Measurements from ENCODE around the gene ASZ1.
"Not testable (repeated sequence)": the region's sequence is repeated elsewhere in the genome, so short reads cannot be mapped to it uniquely, and the experiment has no call there.

ASZ1 gene, protein sequence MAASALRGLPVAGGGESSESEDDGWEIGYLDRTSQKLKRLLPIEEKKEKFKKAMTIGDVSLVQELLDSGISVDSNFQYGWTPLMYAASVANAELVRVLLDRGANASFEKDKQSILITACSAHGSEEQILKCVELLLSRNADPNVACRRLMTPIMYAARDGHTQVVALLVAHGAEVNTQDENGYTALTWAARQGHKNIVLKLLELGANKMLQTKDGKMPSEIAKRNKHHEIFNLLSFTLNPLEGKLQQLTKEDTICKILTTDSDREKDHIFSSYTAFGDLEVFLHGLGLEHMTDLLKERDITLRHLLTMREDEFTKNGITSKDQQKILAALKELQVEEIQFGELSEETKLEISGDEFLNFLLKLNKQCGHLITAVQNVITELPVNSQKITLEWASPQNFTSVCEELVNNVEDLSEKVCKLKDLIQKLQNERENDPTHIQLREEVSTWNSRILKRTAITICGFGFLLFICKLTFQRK

DNA sequence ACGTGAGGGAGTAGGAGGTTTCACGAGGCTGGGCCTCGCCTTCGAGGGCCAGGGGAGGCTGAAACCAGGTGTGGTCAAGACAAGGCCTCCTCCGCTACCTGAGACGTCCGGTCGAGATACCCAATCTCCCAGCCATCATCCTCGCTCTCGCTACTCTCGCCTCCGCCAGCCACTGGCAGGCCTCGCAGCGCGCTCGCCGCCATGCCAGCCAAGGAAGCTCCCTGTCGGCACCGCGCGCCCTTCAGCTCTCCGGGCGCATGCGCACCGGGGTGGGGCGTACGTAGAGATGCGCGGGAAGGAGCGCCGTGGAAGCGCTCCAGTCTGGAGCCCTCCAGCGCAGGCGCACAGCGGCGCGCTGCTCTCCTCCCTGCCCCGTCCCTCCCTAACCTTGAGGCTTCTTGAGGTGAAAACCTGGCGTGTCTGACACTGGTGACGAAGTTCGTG, at the start of gene ASZ1:
ASZ1 (minus strand) TSS at position 236 of the 444 bp plus-strand sequence; CDS start at position 203, 33 bp downstream.
- no peak for DNase-seq

DNA sequence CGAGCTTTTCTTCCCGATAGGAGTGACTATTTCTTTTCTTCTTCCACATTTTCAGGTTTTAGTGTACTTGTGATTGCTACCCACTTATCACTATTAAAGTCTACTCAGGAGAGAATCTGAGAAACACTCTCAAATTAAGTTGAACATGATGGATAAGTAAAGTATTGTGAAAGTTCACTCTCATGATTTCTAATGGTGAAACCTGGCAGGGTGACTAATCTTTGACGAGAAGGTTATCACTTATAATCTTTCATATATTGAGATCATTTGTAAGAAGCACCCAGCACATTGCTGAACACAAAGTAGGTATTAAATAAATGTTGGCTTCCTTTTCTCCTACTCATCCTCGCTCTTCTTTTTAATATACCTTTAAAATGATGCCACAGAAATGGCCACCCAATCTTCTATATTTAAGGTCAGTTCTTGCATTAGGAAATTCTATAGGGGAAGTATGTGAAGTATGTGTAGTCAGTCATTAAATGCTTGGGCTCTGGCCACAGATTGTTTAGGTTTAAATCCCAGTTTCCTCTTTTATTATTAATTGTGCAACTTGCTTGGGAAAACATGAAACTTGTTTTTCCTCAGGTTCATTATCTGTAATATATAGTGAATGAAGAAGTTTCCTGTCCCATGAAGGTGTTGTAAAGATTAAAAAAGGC, 49.4 kb upstream of the ASZ1 start:
- DNase-seq: no peak

DNA sequence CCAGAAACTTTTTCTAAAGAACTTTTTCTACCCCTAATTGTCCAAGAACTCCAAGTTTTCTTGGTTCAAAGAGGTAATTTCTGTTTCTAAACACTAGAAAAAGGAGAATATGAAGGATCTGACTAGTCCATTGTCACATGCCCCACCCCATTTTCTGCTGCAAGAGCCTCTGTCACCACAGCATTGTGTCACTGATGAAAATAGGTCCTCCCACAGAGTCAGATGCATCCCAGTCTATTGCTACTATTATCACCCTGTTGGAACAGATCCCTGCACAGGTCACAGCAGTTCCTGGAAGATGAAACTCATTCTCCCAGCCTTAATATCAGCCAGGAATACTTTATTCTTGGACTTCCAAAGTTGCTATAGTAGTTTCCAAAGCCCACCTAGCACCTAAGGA, 45.0 kb upstream of the ASZ1 start:
- no peak for DNase-seq

DNA sequence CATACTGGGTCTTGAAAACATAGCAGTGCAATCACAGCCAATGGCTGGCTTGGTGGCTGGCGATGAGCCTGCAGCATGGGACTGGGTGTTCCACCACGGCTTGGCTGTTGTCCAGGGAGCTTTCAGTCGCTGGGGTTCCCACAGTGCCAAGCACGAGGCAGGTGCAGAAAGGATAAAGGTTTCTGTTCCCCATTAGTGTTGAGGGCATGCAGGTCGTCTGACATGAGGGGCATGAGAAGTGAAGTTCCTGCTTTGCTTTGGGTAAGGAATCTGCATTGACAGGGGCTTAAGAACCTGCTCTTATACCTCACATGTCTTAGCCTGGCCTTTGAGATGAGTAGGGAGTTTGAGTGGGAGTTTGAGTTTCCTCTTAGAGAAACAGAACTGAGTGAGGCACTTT, 43.5 kb upstream of the ASZ1 start:
- no peak for DNase-seq

DNA sequence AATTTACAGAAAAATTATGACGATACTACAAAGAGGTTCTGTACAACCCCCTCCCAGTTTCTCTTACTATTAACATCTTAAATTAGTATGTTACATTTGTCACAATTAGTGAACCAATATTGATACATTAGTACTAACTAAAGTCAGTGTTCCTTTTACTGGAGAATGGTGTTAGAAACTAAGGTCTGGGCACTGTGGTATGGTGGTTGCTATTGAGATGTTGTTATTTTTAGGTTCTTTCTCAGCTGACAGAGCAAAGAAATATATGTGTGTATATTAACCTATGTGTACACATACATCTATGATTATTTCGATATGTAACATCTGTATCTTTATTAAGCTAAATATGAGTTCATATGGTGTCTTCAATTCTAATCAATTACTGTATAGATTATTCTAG, 40.9 kb upstream of the ASZ1 start:
- no peak for DNase-seq

DNA sequence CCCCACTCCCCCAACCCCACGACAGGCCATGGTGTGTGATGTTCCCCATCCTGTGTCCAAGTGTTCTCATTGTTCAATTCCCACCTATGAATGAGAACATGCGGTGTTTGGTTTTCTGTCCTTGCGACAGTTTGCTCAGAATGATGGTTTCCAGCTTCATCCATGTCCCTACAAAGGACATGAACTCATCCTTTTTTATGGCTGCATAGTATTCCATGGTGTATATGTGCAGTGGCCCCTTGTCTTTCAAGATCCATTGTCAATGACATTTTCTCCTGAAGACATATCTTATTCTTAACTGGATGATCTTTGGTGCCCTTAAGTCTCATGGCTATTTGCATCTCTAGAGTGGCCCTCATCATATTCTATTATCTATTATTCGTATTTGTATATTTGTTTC, 33.5 kb upstream of the ASZ1 start:
- DNase-seq: not testable (repeated sequence)

DNA sequence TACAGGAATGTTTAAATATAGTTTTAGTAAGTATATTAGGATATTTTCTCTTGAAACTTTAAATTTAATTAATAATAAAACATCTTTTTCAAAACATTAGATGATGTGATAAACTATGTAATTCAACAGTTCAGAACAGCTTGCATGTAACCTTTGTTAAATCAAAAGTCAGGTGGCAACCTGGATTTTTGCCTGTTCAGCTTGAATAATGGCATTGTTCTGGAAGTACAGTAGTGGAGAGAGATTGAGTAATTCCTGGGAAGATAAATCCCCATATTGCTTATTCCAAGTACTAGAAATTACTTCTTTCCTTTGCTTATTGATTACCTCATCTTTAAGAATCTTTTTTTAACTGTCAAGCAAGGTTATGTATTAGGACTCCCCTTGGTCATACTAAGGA, 32.4 kb upstream of the ASZ1 start:
- DNase-seq: no peak

DNA sequence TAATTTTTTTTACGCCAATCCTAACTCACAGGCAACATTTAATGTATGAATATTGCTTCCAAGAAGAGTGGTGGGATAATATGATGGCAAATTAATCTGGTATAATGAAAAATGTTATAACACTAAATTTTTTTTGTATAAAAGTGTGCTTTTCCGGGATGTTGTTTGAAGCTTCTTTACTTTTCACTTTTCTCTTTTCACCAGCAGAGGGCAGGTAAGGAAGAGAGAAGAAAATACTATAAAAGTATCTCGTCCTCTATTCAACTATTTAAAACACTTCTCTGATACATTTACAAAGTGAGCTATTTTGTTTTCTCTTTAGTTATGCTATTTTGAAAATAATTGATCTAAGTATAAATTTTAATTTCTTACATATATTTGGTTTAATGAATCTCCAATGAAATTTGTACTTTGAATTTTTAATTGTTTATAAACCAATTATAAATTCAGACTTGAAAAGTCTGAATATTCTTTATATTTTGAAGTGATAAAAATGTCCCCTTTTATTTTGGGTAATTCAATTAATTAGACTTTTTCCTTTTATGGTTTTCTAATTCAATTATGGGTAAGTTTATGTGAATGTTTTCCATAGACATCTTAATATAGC, 31.8 kb upstream of the ASZ1 start:
- DNase-seq: no peak

DNA sequence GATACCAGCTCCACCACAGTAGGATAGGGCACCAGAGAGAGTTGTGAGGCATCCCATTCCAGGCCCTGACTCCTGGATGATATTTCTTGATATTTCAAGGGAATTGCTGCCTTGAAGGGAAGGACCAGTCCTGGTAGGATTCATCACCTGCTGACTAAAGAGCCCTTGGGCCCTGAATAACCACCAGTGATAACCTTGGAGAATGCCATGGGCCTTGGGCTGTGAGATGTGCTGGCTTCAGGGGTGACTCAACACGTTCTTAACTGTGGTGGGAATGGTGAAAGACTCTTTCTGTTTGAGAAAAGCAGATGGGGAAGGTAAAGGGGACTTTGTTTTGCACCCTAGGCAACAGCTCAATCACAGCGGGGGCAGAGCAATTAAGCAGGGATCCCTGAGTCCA, 21.4 kb upstream of the ASZ1 start:
- DNase-seq: no peak

DNA sequence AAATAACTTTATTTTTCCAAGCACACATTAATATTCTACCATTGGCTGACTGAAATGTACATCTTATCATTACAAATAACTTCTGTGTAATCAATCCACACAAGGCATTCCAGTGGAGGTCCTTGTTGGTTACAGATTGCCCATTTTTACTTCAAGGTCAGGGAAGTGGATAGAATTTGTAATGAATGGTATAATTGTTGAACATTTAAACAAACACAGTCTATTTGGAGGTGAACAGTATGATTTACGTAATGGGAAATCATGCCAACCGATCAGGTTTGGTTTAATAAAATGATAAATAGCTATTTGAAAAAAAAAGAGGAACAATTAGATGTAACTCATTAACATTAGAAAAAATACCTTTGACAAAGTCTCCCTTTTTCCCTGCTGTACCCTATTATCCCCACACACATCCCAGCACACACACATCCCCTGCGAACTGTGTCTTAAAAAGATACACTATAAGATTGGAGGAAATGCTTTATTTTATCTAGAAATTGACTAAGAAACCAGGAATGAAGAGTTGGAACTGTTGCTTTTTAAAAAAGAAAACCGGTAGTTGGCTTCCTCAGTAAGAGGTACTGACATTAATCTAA, 19.0 kb upstream of the ASZ1 start:
- no peak for DNase-seq

DNA sequence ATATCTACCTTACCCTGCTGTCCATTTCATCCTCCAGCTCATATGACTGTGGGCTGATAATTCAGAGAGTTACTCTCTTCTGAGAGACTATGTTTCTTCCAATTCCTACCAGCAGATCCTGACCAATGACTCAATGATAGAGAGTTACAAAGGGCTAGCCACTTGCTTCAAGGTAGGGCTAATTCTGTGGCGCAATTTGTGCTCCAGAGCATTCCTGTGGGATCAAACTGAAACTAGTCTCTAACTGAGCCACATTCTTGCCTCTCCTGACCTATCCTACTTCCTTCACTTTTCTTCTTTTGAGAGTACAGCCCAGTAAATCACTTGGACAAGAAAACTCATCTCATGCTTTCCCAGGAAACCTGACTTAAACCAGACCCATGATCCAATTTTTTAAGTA, 17.9 kb upstream of the ASZ1 start:
- no peak for DNase-seq

DNA sequence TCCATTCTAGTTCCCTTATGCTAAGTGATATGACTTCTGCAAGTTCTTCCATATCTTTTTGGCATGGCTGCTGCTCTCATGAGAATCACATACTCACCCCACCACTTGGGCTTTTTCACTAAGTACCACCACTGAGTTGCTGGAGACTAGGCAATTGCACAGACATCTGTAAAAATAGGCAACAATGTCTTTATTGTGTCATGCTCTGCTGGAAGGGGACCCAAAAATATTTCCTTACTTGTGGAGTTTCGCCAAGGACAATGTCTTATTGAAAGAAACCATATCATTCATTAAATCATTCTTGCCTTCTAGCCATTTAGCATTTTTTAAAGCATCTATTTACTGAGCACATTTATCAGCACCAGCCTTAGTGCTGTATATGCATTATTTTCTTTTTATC, 17.4 kb upstream of the ASZ1 start:
- no peak for DNase-seq

DNA sequence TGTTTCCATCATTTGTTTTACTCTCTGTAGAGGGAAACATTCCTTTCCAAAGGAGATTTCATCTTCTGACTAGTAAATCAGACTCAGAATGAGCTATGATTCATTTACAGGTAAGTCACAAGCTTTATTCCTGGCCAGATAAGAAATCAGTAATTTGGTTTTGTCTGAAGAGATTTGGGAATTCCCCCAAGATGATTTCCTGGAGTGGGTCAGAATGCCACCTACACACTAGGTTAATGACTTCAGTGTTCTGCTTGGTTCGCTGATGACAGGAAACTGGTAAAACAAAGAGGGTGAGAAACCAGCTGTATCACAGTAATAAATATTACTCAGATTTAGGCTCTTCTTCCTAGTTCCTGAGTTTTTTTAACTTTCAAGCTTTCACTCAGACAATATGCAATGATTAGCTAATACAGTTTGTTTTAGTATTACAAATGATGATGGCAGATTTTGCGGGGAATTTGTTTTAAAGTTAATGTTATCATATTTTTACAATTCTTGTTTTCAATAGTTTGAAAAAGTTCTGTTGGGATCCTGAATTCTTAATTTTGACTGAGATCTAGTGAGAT, 8.3 kb upstream of the ASZ1 start:
- no peak for DNase-seq

DNA sequence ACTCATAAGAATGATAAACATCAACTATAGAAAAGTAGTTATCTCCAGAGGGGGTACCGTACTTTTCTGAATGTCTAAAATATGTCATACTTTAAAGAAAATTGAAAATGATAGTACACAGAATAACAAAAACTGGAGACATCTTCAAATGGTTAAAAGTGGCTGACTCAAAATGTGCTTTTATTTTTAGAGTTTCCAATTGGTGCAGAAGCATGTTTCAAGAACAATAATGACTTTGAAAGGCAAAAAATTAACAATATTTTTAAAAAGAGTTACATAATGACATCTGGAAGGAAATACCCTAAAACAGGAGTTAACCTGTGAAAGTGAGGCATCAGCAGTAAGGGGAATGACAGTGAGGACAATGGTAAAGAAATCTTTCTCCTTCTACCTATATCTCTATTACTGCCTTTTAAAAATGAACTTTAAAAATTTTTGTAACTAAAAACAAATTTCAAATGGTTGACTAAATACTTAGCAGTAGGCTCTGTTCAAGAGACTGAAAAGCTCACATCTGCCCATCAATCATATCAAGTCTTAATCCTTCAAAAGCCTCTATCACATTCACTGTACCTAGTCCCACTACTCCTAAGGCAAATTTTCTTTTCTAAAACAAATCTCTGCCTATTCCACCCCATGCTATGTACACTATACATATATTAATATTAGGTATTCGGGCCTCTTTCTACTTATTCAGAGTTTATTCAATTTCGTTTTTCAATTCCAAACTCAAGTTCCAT, 3.0 kb downstream of the ASZ1 start:
- DNase-seq: no peak

DNA sequence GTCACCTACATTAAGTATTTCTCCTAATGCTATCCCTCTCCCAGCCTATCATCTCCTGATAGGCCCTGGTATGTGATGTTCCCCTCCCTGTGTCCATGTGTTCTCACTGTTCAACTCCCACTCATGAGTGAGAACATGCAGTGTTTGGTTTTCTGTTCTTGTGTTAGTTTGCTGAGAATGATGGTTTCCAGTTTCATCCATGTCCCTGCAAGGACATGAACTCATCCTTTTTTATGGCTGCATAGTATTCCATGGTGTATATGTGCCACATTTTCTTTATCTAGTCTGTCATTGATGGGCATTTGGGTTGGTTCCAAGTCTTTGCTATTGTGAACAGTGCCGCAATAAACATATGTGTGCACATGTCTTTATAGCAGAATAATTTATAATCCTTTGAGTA, 12.7 kb downstream of the ASZ1 start:
- DNase-seq: not testable (repeated sequence)

DNA sequence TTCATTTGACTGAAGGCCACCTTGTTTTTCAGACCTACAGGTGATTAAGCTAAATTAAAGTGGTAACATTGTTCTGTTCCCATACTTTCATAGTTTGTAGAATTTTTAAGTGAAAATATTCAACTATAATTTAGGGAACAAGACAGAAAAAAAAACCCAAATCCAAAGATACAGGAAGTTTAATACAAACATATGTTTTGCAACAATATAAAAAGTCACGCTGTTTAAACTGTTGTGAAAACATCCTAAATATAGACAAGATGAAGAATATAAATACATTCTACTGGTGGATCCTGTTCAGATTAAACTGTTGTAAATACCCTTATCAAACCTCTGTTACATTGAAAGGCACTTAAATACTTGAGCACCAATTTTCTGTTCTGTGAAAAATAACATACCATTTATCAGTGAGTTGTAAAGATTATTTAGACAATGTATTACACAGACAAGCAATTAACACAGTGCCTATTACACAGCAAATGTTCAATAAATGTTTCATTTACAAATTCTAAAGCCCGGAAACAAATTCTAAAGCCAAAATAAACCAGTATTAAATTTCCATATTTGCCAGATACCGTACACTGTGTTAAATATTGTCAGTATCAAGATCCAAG, 14.2 kb downstream of the ASZ1 start:
- no peak for DNase-seq

DNA sequence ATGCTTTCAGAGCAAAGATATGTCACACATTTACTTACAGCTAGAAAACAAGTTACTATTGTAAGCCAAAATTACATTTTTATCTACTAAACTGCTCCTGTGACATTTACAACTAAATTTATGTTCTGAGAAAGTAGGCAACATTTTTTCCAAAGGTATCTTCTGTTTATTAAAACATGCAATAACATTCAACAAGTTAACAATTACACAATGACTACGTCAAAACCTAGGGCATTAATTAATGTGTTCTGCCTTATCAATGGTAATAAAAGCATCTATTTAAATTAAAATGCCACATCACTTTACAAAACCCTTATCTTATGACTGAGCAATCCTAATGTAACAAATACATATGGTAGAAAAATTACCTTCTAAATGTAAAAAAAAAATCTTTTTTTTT, 14.9 kb downstream of the ASZ1 start:
- DNase-seq: no peak

DNA sequence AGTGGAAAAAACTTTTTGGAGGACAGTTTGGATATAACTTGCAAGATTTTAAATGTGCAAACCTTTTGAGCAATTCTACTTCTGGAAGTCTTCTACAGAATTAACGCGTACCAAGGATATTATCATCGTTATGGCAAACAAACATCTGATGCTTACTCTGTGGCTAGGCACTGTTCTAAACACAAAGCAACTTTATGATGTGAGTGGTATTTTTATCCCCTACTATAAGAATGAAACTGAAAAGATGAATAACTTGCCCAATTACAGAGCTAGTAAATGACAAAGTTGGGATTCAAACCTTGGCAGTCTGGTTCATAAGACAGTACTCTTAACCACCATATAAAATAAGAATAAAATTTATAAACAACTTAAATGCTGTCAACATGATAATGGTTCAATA, 15.8 kb downstream of the ASZ1 start:
- no peak for DNase-seq

DNA sequence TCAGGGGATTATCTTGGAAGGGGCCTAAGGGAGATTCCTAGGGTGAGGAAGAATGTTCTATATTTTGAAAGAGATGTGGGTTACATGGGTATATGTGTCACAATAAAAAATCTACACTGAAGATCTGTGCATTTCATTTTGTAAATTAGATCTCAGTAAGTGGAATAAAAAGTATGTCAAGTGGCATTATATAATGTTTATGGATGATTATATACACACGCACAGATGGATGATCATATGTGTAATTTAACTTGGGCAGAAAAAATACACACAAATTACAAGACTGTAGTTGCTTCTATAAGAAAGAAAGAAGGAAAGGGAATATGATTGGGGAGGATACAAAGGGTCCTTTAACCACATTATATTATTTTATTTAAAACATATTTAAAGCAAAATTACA, 18.5 kb downstream of the ASZ1 start:
- DNase-seq: no peak

DNA sequence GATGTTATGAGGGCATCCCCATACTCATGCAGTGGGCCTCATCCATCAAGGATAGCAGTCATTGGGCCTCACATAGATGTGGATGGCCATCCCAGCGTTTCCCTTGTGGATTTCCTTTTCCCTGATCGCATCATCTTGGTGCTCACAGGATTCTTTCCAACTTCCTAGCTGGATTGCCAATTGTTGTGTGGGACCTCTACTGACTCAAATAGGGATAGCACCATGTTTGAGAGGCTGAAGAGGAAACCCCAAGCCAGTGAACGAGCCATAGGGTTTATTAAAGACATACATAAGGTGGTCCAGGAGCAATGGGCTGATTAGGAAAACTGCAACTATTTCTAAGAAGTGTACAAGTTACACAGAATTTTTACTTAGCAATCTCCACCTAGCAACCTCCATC, 21.8 kb downstream of the ASZ1 start:
- DNase-seq: no peak

DNA sequence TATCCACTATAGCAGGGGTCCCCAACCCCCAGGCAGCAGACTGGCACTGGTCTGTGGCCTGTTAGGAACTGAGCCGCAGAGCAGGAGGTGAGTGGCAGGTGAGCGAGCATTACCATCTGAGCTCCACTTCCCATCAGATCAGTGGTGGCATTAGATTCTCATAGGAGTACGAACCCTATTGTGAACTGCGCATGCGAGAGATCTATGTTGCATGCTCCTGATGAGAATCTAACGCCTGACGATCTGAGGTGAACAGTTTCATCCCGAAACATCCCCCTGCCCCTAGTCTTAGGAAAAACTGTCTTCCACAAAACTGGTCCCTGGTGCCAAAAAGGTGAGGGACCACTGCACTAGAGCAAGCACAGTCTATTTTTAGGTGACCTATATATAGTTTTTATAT, 23.6 kb downstream of the ASZ1 start:
- DNase-seq: no peak

DNA sequence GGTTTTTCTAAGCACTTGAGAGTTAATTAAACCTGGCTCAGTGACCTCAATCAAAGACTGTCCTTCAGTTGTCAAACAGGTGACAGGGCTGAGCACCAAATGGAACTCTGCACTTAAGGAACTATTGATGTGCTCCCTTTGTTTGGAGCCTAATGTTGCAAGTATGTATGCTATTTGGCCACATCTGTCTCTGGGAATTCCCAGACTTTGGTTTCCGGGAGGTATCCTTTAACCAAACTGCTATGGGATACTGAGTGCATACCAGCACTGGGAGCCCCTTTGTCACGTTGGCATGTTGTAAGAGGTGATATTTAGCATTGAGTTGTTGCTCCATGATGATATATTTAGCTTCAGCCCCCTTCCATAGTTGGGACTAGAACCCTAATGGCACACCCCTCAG, 25.2 kb downstream of the ASZ1 start:
- no peak for DNase-seq

All from stimulated activated CD8-positive, alpha-beta memory T cell treated with anti-CD3 and anti-CD28 coated beads, Interleukin-4, amount 100 ng/mL, for 48 hours (primary cell).